ENCODE measurements around the gene COMMD10. TPM values are rescaled to one million over a fixed set of nuclear protein-coding genes. Genes with fewer than 3 reads are reported as not detected.

The COMMD10 gene
- total RNA-seq, 1 donor from 2014 or later = 39.9 TPM

DNA sequence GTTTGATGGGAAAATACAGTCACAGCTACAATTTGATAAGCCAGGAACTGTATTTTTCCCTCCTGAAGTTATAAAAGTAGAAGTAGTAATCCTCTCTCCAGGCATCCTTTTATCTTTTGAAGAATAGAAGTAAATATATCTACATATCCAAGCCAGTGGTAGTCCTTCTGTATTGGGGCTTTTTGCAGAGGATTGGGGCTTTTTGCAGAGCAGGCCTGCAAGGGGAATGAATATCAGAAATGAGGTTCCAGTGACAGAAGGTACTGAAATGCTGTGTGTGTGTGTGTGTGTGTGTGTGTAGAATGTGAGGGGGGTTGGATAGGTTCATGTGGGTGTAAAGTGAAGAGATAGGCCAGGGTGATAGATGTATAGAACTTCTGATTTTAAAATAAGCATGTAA is 127.4 kb downstream of the COMMD10 start:
- no peak for DNase-seq (ENCODE audit: low read depth, low spot score)

DNA sequence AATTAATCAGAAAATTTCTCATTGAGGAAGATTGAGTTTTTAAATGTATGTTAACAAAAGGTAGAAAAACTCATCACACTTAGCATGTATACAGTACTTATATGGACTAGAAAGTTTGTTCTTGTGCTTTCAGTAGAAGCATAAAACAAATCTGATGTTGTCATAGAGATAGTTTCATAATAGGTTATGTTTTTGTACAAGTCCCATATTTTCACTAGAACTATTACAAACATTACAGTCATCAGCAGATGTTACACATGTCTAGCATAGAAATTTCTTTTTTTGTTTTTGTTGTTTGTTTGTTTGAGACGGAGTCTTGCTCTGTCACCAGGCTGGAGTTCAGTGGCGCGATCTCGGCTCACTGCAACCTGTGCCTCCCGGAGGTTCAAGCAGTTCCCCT is 131.4 kb downstream of the COMMD10 start:
- no peak for DNase-seq (ENCODE audit: low read depth, low spot score)

DNA sequence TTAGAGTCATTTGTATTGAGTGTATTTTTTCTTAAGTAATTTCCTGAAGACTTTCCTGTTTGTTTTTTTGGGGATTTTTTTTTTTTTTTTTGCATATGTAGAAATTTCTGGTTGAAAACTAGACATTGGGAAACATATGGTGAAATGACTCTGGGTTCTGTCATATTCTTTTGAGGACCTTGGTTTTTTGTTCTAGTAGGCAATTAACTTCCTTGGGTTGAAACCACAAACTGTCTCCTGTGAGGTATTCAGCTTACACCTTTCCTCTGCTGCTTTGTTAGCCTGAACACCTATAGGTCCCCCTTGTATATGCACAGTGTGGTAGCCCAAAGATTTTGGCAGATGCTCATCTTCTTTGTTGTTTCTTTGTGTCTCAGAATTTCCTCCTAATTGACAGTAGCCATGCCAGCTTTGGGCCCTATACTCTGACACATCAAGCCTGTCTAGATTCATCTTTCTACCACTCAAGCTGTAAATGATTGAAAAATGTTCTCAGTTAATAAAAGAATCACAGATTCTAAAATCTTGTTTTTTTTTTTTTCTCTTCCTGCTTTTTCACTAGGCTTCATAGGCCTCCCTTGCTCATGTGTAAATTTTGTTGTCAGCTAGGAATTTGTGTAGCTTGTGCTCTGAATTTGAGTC is 140.6 kb downstream of the COMMD10 start:
- no peak for DNase-seq (ENCODE audit: low read depth, low spot score)

DNA sequence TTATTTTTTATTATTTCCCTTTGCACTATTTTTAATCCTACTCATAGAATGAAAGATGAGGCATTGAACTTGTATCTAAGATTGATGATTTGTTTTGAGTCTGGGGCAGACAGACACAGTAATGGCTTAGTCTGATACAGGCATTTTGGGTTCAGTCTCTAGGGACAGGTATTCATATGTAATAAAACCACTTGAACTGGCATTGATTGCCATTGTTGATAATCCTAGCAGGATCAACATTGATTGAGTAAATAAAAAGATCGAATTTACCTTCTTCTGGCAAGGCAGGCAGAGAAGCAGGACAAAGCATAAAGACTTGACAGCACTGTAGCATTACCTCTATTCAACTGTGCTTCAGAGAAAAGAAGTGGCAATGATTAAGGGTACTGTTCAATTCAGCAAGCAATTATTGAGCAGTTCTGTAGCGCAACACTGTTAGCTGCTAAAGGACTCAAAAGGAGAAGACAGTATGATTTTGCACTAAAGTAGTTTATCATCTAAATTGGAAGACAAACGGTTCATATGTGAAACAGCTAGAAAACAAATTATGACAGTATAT is 144.4 kb downstream of the COMMD10 start:
- DNase-seq (ENCODE audit: low read depth, low spot score) = no peak

DNA sequence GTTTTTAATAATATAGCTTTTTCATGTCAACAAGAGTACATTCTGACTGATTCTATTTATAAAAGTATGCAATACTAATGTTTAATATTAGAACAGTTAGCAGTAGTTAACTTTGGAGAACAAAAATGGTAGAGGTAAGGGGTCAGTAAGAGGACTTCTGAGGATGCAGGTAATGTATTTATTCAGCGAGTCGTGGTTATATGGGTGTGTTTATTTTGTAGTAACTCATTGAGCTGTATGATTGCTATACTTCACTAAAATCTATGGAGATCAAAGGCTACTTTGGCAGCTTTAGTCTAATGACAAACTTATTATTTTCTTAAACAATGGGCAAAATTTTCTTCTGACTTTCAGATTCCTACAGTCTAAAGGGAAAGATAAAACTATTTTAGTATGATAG is 146.5 kb downstream of the COMMD10 start:
- no peak for DNase-seq (ENCODE audit: low read depth, low spot score)

DNA sequence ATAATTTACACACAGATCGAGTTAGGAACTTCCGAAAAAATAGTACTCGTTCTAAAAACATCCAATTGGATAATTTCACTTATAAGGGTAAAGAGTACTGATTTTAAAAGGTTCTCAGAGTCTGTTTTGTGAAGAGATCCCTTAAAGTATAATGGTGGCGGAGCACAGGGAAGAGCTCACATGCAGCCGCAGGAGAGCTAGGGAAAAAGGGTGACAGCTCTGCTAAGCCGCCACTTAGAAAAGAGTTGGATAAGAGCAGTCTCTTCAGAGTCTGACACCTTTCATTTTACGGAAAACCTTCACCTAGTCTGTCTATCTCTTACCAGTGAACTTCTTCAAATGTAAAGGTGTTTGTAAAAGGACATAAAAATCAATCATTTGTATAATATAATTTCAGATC is 149.9 kb downstream of the COMMD10 start:
- no peak for DNase-seq (ENCODE audit: low read depth, low spot score)

DNA sequence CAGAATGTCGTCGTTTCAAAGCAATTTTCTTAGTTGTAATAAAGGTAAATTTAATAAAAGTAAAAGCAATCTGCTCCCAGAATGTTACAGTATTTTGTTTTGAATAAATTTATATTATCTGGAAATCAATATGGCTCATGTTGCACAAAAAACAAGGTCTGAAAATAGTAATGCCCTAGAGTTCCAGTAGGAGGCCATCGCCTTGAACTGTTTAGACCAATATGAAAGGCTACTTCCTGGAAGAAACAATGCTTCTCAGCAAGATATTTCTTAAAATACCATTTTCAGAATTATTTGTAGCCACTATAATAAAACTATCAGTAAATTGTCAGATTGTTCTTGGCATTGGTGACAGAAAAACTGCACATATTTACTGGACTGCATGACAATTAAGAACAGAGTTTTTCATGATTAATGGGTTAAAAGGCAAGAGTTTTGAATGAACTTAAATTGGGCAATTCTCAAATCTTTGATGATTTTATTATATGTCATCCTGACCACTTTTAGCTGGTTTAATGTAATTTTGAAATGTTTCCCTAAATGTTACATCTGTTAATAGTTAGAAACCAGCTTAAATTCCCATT is 153.2 kb downstream of the COMMD10 start:
- no peak for DNase-seq (ENCODE audit: low read depth, low spot score)

DNA sequence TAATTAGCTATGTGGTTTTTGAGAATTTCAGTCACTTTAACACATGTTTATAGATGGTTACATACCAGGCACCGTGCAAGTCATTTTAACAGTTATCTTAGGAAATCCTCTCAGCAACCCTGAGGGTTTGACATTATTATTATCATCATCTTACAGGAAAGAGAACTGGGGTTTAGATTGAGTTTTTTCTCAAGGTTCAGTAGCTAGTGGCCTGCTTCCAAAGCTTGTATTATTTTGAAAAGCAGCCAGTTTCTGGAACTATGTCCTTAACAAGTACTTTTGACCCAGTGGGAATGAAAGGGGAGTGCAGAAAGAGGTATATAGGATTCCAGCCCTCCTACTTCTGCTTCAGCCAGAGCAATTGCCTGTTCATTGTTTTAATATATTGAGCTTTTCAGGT is 157.5 kb downstream of the COMMD10 start:
- DNase-seq (ENCODE audit: low read depth, low spot score) = no peak

DNA sequence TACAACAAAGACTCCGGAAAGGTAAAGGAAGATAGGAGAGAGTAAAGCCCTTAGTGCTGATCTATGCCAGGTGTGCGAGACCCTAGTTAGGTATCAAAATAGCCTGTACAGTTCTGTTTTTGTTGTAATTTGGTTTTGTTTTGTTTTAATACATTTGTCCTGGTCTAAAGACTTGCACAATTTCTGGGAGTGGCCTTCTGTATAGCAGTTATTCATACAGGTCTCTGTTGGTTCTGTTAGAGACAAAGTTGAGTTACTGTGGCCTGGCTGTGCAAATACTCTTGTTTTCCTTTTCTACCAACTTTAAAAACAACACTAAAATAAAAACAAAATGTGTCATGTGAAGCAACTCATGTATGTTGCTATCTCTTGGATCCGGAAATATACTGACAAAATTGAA is 163.6 kb downstream of the COMMD10 start:
- DNase-seq (ENCODE audit: low read depth, low spot score) = no peak

DNA sequence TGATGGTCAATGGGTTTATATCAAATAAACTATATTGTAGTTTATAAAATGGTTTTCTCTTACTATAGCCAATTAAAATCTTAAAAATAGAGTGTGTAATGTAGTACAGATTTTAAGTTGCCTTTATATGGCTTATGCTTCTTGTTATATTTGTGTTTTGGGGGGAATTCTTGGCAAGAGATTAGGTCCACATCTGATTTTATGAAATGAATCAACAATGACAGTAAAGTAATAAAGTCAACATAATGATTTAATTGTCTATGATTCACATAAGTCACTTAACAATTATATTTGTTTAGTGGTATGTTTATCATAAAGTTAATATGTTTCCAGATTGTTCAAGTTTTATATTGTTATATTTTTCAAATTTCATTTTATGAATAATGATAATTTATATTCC is 164.8 kb downstream of the COMMD10 start:
- no peak for DNase-seq (ENCODE audit: low read depth, low spot score)

DNA sequence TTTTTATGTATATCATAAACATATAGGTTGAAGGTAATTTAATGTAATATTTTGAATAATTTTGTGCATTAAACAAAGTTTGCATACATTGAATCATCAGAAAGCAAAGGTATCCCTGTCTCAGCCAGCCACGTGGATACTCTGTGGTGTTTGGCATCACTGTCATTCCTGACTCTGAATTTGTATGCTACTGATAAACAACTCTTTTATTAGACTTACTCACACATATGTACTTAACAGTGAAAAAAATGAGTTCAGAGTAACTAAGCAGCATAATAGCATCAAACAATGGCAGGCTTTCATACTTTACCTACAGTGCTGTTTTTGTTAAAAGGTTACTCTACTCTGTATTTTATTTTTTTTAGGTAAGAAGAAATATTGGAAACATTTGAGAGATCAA is 171.9 kb downstream of the COMMD10 start:
- DNase-seq (ENCODE audit: low read depth, low spot score) = no peak

DNA sequence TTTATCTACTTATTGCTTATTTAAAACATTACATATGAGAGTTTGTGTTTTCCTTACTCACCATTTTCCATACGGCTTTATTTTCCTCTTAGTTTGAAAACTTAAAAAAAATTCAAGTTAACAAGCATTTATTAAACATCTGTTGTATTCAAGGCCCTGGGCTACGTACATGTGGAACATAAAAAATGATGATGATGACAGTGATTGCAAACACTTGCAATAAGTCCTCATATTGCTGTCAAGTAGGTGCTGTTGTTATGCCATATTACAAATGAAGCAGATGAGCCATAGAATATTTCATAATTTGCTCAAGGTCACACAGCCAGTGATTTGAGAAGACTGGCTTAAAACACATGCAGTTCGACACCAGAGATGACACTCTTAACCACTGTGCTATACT is 180.6 kb downstream of the COMMD10 start:
- DNase-seq (ENCODE audit: low read depth, low spot score) = no peak

DNA sequence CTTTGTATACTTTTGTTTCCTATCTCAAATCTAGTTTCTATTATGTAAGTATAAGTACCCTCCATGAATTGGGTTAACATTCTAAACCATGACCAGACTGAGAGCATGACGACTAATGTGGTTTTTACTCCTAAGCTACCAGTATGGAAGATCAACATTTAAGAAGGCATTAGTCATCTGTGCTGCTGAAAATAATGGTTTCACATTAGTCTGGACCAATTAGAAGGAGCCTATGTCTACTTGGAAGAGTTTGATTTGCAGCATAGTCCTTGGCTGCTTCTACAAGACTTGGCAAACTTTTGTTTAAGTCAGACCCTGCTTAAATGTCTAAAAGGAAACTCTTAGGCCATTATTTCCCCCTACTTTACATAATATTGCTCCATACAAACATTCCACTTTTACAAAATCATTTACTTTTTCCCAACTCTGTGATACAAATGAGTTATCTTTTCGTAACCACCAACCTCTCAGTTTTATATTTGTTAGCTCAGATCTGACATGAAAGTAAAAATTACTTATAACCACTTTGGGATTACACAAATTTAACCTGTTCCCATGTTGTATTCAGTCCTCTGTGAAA is 186.7 kb downstream of the COMMD10 start:
- no peak for DNase-seq (ENCODE audit: low read depth, low spot score)

DNA sequence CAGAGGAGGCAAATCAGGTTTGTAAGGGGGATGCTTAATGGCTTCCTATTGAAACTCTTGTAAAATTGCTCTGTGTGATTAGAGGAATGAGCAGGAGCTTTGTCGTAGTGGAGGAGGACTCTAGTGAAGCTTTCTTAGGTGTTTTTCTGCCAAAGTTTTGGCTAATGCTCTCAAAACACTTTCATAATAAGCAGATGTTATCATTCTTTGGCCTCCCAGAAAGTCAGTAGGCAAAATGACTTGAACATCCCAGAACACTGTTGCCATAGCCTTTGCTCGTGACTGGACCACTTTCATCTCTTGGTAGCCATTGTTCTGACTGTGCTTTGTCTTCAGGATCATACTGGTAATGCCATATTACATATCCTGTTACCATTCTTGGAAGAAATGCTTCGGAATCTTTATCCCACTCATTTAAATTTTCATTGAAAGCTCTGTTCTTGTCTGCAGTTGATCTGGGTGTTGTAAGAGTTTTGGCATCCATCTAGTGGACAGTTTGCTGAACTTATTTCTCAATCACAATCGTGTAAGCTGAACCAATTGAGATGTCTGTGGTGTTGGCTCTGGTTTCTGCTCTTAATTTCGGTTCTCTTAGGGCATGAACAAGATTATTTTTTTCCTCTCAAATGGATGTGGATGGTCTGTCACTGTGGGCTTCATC is 187.6 kb downstream of the COMMD10 start:
- no peak for DNase-seq (ENCODE audit: low read depth, low spot score)

DNA sequence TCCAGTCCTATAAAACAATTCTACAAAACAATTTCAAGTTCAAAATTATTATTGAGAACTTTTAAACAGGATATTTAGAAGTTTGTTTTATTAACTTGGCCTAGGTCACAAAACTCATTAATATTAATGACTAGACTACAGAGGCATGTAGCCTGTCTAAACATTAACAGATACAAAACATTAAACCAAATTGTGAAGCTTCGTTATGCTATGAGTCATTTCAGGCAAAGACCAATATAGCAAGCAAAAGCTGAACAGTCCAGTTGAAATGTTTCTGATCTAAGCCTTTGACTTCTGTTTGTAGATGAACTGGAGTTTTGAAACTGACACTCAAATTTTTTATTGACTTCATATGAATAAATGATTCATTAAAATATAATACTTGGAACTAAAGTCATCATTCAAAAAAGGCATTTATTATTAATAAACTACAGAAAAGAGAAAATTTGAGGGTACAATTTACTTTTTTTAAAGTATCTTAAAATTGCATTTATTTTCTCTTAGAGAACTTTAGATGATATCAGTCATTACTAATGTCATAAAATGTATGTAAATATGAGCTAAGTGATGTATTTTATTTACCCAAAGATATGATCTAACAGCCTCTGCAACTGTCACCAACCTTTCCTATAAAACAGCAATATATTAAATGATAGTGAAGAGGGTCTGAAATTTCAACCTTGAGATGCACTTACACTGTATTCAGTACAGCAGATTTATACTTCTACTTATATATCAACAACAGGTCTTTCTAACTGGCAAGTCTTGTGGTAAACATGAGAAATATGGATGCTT is 188.8 kb downstream of the COMMD10 start:
- DNase-seq (ENCODE audit: low read depth, low spot score) = no peak

DNA sequence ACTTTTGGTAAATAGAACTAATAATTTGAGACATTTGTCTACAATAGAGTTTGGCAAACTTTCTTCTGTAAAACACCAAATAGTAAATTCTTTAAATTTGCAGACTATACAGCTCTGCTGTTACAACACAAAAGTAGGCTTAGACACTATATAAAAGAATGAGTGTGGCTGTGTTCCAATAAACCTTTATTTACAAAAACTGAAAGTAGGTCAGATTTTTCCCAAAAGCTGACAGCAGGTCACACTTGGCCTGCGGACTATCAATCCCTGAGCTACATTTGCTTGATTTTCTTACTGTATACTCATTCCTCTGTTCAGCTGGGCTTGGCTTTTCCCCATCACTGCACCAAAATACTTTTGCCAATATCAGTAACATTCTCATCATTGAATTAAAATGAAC is 189.4 kb downstream of the COMMD10 start:
- no peak for DNase-seq (ENCODE audit: low read depth, low spot score)

DNA sequence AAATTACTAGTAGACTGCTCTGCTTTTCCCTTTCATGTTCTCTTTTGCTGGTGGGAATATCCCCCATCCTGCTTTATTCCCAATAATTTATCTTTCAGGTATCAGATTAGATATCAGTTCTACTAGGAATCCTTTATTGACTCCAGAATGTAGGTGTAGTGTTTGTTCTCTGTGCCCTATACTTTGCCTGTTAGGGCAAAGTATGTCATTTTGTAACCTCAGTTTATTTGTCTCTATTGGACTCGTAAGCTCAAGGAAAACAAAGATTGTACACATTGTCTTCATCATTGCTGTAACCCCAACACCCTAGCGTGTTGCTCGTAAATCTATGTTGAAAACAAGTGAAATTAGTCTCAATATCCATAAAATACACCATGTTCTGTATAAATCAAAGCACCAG is 190.5 kb downstream of the COMMD10 start:
- DNase-seq (ENCODE audit: low read depth, low spot score) = no peak

DNA sequence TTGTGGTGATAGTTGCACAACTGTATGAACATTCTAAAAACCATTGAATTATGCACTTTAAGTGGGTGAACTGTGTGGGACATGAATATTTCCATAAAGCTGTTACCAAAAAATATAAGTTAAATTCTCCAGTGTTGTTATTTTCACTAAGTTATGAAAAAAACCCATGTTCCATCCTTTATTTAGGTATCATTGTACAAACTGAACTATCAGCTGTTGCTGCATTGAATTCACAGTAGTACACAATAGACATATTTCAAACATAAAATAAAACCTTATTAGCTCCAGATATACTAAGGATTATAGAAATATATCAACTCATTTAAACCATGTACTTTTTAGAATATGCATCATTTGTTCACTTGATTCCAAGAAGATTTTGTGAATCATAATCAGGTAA is 192.1 kb downstream of the COMMD10 start:
- no peak for DNase-seq (ENCODE audit: low read depth, low spot score)

DNA sequence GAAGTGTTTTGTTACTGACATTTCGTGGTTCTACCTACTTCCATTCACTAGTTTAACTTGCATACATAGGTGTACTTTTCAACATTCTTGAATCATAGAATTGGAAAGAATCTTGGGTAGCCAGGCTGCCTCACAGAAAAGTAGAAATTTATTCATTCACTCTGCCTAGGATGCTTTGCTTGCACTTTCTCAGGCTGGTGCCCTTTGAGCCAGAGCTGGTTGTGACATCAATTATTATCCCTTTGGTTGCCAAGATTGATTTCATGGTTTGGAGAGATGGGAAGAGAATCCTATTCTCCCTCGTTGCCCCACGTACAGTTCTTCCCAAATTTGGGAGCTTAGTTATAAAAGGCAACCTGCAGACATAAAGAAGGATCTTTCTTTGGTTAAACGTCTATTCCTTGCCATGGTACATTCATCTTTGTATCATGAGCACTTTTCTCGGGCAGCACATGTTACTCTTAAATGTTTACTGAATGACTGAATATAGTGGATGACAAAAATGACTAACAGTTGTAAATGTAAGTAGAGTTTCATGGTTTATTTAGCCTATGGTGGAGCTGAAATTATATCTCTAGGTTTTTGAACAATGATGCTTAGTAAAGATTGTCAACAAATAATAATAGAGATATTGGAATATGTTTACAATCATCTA is 195.5 kb downstream of the COMMD10 start:
- no peak for DNase-seq (ENCODE audit: low read depth, low spot score)

DNA sequence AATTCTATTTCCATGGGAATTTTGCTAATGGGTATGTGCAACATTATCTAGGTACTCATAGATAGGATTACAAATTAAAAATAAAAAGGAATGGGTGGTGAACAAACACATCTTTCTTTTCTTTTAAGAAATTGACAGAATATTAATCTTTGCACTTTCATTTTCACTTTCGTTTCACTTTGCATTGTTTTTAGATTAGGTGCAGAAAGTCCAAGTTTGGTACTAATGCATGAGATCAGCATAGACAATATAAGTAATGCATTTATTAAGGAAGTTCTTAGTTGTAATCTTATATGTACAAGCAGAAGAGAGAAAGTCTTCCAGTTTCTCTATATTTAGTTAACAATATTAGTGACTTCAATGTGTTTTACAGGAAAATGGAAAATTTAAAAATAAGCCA is 196.5 kb downstream of the COMMD10 start:
- no peak for DNase-seq (ENCODE audit: low read depth, low spot score)

DNA sequence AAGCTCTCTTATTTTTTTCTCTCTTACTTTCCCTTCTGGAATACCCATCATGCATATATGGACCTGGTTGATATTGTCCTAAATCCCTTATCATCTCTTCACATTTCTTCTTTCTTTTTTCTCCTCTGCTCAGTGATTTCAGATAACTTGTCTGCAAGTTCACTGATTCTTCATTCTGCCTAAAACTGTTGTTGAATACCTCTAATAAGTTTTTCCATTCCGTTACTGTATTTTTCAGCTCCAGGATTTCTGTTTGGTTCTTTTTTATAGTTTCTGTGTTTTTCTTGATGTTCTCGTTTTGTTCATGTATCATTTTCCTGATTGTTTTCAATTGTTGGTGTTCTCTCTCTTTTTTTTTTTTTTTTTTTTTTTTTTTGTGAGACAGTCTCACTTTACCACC is 203.7 kb downstream of the COMMD10 start:
- DNase-seq (ENCODE audit: low read depth, low spot score) = no peak
